Stimulated activated CD8-positive, alpha-beta memory T cell treated with anti-CD3 and anti-CD28 coated beads, Interleukin-12 subunit alpha, Interleukin-12 subunit beta, amount 100 ng/mL, for 4 hours (primary cell): Measurements from ENCODE around the gene PRMT1.
"Not testable (repeated sequence)": the region's sequence is repeated elsewhere in the genome, so short reads cannot be mapped to it uniquely, and the experiment has no call there.

Experiments
- DNase-seq: peaks from one replicate; pipeline ENCODE4 v3.0.0-alpha.2; 2020; ENCODE audit warnings: low read depth

Gene PRMT1

DNA sequence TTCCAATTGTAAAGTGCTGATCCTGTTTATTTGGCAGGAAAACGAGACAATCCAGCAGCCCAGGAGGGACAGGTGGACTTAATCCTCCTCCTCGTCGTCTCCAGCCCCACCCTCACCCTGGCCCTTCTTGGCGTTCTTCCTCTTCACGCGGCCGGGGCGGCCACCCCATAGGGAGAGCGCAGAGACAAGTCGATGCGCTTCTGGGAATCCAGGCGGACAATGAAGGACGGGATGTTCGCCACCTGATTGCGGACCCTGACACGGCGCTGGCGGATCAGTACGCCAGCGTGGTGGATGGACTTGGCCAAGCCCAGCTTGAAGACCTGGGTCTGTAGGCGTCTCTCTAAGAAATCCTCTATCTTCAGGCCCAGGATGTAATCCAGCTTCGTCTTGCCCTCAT, 42.3 kb downstream of the PRMT1 start:
- not testable (repeated sequence) for DNase-seq

DNA sequence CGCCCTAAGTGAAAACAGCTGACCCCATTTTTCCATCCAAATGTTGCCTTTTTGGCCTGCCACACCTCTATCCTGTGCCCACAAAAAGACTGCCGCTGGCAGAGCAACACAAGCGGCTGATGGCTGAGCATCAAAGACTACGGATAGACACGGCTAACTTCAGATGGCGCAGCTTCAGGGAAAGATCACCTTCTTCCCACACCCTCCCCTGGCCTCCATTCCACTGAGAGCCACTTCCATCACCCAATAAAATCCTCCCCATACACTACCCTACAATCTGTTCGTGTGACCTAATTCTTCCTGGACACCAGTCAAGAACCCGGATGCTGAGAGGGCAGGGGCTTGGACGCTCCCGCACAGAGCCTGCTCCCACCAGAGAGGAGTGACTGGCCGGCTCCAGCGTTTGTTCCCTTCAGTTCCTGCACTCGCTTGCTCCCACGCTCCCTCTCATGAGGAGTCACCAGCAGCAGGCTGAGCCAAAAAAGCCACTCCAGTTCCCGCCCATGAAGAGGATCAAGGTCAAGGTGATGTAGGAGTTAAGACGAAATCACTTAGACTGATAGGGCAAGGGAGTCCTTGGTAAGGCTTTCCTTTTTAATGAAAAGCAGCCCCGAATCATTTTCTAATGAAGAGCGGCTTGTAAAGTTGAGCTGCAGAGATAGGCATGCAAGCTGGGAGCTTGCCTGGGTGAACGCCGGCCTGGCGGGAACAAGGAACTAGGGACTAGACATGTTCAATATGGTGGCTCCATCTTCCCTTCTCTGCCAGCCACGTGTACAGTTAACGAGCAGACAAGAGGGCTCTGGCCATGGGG, 50.4 kb downstream of the PRMT1 start:
- DNase-seq: no peak

DNA sequence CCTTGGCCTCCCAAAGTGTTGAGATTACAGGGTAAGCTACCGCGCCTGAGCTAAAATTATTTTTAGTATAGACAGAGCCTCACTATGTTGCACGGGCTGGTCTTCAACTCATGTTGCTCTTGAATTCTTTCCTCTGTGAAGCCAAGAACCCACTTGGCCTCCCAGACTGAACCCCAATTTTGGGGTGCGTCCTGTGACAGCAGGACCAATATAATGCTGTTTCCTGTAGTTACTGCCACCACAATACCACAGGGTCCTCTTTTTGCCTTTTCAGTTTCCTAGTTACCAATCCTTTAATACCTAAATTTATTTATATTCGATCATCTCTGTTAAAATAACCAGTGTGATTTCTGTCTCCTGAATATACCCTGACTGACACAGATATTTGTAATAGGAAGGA, 53.1 kb downstream of the PRMT1 start:
- no peak for DNase-seq
